Lower leg skin (tissue), 3 donors: ENCODE results near the gene TYMP.

Experiments
- POLR2A ChIP-seq, 2 donors: fragments of 450-650 bp; IDR thresholded peaks; one replicate each; pipeline ENCODE4 v1.6.1; 2016 to 2017; ENCODE audit warnings: antibody characterized with exemption in 2 of 2, mild to moderate bottlenecking in 1 of 2, moderate library complexity in 1 of 2
- TF ChIP-seq, protein P1 (sequence below), 3 donors: fragments of 450-650 bp; IDR thresholded peaks; one replicate each; pipeline ENCODE4 v1.5.1; 2016; ENCODE audit warnings: antibody characterized with exemption in 3 of 3, mild to moderate bottlenecking in 3 of 3, moderate library complexity in 2 of 3

DNA sequence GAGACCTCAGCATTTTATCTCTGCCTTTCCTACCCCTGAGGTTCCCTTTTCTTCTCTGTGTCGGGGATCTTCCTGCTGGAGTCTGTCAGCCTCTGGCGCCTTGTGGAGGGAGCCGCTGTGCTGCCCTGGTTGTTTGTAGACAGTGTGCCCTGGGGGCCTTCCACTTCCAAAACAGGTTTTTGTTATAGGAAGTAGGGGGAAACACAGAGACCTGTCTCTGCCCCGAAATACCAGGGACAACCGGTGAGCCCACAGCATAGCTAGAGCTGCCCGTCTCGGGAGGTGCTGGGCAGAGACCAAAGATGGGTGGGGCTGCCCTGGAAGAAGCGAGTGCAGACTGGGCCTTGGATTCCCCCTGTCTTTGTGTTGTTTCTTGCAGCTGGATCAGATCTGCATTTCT, 13.7 kb downstream of the TYMP start:
- TF ChIP-seq, protein P1, sequence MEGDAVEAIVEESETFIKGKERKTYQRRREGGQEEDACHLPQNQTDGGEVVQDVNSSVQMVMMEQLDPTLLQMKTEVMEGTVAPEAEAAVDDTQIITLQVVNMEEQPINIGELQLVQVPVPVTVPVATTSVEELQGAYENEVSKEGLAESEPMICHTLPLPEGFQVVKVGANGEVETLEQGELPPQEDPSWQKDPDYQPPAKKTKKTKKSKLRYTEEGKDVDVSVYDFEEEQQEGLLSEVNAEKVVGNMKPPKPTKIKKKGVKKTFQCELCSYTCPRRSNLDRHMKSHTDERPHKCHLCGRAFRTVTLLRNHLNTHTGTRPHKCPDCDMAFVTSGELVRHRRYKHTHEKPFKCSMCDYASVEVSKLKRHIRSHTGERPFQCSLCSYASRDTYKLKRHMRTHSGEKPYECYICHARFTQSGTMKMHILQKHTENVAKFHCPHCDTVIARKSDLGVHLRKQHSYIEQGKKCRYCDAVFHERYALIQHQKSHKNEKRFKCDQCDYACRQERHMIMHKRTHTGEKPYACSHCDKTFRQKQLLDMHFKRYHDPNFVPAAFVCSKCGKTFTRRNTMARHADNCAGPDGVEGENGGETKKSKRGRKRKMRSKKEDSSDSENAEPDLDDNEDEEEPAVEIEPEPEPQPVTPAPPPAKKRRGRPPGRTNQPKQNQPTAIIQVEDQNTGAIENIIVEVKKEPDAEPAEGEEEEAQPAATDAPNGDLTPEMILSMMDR (IDR thresholded peaks at IDR 0.05) = no peak
- no peak for TF ChIP-seq POLR2A (IDR thresholded peaks at IDR 0.05)
